GM21723 (cell line): Measurements from ENCODE around the gene OR10D3.
"Not testable (repeated sequence)": the region's sequence is repeated elsewhere in the genome, so short reads cannot be mapped to it uniquely, and the experiment has no call there.

Source experiments
- ATAC-seq: cut with Tn5 transposase; IDR thresholded peaks from one replicate; pipeline ENCODE4 v1.9.1; 2021; ENCODE audit warnings: mild to moderate bottlenecking, moderate library complexity; ENCODE audit not compliant: unreplicated experiment

OR10D3 gene, protein sequence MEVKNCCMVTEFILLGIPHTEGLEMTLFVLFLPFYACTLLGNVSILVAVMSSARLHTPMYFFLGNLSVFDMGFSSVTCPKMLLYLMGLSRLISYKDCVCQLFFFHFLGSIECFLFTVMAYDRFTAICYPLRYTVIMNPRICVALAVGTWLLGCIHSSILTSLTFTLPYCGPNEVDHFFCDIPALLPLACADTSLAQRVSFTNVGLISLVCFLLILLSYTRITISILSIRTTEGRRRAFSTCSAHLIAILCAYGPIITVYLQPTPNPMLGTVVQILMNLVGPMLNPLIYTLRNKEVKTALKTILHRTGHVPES

DNA sequence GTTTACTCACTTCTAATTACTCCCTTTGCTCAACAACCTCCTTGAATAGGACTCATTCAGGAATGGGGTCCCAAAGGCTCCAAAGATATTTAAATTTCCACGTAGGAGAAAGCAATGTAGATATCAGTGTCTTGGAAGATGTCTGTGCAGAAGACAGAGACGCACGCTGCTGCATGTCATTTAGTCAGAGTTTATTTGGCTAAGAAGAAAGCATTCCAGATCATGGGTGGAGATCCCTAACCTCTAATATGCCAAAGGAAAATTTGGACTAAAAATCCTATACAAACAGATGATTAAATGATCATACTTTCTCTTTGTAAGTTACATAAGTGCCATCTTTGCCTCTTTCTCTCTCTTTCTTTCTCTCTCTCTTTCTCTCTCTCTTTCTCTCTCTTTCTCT lies at the start of gene OR10D3:
TSS of gene OR10D3 (plus strand) at position 278 of the 400 bp plus-strand sequence. CDS start 1,925 bp downstream, outside the sequence.
- no peak for ATAC-seq

DNA sequence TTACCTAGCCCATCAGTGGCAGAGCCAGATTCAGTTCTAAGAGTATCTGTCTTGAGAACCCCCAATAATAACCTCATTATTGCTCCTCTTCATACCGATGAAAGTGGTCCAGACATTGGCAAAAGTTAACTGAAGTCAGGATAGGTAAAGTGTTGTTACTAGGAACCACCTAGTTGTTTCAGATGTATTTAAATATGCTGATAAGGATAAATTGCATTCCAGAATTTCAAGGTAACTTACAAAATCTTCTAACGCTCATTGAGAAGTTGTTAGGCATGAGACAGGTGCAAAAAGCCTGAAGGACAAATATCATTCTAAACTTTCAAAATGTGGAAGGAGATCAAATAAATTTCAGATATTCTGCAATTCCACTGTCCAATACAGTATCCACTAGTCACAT lies 40.1 kb upstream of the OR10D3 start:
- ATAC-seq: no peak

DNA sequence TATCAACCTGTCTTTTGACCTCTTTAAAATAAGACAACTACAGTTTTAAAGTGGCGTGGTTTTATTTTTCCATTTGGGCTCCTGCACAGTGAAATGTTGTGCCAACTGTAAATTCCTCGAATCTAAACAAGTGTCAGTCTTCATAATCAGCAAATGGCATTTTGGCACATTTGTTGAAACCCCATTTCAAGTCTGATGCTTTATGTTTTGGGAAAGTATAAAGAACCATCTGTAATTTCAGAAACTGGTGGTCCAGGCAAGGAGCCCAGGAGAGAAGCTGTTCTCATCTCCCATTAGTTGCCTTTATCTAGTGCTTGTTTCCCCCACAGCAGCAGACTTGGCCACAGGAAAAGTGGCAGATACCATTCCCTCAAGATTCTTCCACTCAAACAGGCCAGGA lies 35.2 kb upstream of the OR10D3 start:
- ATAC-seq: no peak

DNA sequence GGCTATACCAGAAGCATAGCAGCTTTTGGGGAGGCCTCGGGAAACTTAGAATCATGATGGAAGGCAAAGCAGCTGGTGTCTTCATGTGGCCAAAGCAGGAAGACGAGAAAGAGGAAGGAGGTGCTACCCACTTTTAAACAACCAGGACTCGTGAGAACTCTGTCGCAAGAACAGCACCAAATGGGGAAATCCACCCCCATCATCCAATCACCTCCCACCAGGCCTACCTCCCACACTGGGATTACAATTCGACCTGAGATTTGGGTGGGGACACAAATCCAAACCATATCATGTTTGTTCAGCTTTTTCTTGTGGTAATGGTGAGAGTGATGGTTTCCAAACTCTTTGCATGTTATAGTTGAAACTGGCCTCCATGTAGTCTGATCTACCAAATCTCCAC lies 32.5 kb upstream of the OR10D3 start:
- no peak for ATAC-seq

DNA sequence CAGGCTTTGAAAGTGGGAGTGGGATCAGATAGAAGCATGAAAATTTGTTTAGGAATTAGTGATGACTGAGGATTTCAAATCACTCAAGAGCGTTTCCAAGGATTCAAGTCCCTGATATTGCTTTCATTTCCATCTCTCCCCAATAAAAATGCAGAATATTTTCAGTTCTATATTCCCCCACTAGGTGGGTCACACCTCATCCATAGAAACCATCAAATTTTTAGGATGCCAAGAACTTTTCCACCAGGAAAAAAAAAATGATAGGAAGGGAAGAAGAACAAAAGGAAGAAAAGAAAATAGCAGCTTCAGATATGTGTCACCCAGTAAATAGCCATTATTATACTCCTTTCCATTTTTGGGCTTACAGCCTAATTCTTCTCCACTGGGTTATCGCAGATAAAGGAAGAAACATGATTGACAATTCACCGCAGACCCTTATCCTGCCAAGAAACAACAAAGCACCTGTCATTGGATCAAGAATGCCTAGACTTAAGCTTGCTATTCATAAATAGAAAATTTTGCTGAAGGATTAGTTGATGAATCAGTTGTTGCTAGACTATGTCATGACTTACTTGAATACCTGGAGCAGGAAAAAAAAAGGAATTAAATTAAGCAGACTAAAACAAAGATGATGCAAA lies 30.3 kb upstream of the OR10D3 start:
- no peak for ATAC-seq

DNA sequence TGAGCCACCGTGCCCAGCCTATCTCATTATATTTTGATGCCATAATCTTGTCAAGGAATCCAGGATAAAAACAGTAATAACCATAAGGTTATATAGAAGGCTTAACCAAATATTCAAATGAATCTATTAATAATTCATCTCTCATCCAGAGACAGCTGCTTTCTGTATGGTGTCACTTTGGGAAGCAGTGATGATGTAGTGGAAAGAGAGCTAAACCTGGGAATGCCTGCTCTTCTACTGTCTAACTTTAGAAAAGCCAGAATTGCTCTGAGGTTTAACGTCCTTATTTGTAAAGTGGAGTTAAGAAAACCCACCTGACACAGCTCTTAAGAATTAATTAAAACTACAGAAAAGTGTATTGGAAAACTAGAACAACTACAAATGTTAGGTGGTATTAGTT lies 29.3 kb upstream of the OR10D3 start:
- no peak for ATAC-seq

DNA sequence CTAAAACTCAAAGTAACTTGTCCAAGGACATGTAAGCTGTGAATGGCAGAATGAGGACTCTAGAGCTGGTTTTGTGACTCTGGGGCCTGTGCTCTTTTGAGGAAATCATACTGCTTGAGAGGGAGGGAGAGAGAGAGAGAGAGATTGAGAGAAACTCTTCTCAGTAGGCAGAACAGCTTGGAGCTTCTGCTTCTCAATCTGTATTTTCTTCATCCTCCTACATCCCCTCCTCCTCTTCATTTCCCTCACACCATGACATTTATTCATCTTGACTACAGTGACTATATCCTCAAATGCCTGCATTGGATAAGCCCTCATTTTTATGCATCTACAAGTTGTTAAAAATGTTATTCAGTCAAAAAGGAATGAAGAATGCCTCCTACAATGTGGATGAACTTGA lies 23.7 kb upstream of the OR10D3 start:
- no peak for ATAC-seq

DNA sequence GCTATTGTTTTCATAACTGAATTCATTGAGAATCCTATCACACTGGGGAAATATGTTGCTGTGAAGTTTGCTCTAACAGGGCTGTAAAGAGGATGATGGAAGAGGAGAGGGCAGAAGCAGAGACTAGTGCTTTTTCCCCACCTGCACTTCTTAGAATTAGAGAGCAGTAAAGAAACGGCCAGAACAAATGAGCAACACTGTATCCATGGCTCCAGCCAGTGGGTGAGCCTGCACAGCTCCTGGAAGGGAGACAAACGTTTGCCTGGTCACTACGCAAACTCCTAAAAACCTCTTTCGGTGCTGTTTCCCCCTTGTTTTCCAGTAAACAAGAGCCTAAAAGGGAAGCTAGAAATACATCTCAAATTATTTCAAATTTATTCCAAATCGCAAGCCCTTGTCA lies 22.2 kb upstream of the OR10D3 start:
- no peak for ATAC-seq

DNA sequence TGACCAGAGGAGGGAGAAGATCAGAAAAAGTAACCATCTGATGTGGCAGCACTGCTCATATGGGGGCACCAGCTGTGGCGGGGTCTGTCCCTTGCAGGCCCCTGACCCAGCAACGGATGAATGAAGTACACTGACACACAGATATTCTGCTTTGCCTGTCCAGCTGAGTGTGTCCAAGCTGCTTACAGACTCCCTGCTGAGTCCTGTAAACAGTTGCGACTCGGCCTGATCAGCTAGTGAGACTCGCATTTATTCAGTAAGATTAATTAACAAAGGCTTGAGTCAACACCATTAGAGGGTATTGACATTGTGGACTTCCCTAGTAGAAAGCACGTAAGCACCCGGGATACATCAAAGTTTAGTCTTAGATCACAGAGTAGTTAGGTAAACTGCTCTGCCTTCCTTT lies 15.3 kb upstream of the OR10D3 start:
- ATAC-seq: no peak

DNA sequence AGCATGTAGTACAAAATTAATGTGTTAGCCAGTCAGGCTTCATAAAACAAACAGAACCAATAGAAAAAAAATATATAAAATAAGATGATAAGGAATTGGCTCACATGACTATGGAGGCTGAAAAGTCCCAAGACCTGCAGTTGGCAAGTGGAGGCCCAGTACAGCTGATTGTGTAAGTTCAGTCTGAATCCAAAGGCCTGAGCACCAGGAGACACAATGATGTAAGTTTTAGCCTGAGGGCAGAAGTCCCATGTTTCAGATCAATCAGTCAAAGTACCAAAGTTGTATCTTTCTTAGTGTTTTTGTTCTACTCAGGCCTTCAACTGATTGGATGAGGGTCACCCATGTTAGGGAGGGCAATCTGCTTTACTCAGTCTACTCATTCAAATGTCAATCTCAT lies 14.3 kb upstream of the OR10D3 start:
- ATAC-seq: no peak

DNA sequence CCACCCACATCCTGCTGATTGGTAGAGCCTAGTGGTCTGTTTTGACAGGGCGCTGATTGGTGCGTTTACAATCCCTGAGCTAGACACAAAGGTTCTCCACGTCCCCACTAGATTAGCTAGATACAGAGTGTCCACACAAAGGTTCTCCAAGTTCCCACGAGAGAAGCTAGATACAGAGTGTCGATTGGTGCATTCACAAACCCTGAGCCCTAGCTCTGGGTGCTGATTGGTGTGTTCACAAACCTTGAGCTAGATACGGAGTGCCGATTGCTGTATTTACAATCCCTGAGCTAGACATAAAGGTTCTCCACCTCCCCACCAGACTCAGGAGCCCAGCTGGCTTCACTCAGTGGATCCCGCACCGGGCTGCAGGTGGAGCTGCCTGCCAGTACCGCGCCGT lies 12.8 kb upstream of the OR10D3 start:
- not testable (repeated sequence) for ATAC-seq

DNA sequence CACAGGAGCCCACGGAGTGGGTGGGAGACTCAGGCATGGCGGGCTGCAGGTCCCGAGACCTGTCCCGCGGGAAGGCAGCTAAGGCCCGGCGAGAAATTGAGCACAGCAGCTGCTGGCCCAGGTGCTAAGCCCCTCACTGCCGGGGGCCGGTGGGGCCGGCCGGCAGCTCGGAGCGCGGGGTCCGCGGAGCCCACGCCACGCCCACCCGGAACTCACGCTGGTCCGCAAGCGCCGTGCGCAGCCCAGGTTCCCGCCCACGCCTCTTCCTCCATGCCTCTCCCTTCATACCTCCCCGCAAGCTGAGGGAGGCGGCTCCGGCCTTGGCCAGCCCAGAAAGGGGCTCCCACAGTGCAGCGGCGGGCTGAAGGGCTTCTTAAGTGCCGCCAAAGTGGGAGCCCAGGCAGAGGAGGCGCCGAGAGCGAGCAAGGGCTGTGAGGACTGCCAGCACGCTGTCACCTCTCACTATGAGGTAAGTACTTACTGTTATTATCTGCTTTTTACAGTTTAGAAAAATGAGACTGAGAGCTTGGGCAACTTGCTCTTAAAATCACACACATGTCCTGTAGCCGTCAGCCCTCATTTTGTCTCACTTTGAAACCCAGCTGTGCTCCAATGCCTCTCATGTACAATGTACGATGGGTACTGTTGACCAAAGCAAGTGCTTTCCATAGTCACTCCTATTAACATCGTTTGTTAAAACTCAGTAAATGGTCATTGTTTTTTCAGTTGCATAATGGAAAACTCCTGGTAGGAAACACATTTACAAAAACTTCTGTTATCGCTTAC lies 12.2 kb upstream of the OR10D3 start:
- no peak for ATAC-seq

DNA sequence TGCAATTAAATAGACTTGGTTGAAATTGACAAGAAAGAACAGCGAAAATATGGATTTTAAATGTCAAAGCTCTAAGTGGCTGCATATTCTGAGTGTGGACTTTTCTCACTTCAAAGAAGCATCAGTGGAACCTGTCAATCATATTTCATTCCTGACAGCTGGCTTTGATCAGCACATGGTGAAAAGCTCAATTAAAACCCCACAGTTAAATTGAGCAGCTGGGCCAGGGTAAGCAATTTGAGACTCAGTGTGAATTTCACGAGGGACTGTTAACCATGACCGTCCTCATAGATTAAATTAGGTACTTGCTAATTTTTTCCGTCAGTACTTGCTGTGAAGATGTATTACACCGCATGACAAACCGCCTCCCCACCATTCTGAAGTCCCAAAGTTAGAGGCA lies 11.0 kb upstream of the OR10D3 start:
- ATAC-seq: no peak

DNA sequence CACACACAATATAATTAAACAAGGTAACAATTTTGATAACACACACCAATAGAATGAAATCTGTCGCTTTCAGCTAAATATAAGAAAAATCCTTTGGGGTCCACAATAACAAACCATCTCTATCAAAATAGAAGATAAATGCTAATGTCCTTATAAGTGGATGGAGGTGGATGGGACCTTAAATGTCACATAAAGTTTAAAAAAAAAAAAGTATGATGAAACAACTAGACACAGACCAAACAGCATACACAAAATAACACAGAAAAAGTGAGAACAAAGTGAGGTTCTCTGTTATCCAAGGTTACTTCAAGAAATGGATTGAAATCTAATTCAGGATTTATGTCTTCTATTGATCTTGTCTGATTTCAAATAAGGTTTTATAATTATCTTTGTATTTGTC lies 10.5 kb upstream of the OR10D3 start:
- ATAC-seq: no peak

DNA sequence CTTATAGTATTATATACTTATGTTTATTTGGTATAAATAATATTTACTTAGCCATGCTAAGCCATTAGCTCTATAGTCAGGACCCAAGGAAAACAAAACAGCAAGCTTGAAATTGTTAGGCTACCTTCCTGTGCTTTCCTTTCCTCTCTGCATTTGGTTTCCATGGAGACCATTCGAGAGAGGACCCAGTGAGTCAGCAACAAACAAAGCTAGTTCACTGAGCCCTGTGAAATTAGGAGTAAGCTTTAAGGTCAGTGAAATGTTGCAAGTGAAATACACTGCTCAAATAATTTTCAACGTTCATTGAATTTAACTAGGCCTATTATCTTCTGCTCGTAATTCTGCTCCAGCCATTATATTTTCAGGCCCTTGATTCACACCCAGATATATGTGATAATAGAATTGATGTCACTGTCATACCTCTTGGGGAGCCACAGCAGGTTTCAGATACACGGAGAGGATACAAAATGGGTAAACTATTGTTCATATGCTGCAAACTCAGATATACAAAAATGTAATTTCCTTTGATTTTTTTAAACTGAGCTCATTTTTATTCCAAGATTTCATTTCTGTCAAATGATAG lies 9.1 kb upstream of the OR10D3 start:
- no peak for ATAC-seq

DNA sequence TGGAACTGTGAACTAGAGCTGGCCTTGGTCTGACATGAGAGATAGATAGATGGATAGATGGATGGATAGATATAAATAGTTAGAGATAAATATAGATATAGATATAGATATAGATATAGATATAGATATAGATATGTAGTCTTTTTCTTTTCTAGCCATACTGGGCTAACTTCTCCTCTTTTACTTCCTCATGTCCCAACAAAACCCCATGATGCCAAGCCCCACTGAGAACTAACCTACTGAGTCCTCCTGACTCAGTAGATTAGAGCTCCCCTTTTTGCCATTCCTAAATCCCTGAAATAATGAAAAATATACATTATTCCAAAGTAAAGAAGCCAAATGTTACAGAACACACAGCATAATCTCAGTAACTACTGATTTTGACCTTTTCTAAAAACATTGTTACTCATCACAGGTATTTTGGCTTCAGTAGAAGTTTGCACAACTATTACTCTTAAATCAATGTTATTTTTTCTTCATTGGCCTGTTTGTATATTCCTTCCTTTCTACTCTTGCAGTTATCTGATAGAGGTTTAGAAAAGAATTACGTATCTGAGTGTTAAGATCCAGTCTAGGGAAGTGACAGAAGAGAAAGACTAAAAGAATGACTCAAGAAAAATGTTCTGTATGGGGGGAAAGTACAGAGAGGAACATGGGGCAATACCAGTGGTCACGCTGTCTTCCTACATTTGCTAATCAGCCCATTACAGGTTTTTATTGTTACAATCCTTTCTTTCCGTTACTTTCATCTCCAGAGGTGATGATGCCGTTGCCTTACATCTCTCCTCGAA lies 6.0 kb upstream of the OR10D3 start:
- ATAC-seq: no peak

DNA sequence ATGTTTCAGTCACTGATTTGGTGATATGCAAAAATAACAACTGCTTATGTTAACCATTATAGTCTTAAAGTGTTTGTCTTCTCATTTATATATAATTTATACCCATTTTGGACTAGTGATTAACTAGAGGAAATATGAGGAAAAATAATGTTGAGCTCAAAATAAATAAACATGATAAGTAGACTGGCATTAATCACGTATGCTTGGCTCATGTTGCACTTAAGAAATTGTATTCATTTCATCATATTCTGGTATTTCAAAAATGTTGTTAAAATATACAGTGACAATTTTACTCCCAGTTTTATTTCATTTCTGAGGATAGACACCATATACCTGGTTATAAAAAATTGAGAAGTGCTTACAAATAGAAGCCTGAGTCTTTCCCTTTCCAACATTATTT lies 3.8 kb upstream of the OR10D3 start:
- ATAC-seq: no peak

DNA sequence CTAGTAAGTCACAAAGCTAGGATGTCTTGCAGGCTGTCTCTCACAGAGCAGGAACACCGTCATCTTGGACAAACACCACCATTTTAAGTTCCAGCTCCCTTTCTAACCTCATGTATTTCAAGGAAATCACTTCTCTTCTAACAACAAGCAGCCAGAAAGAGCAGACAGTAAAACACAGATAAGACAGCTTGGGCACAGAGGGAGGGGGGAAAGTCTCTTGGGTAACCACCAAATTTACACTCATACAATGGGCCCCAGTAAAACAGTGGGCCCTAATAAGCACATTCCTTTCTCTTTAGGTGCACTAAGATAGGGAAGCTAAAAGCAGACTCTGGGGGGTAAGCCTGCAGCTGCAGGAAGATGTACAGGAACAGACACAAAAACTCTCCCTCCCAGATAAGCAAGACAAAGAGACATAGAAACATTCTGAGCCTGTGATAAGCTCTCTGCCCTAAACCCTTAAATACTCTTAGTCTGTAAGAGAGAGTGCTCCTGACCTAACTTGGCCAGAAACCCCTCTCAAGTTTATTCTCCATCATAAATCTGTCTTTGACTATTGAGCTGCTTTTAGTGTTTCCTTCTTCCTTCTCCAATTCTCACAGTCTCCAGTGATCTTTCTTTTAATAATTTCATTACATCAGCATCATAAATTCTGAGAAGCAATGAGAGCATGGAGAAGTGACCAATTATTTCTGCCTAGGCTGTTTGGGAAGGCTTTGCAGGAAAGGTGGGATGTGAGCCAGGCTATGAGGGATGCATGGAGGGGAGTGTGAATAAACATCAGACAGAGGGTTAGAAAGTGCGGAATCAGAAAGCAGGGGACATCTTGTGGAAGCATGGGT lies 7.4 kb downstream of the OR10D3 start:
- no peak for ATAC-seq

DNA sequence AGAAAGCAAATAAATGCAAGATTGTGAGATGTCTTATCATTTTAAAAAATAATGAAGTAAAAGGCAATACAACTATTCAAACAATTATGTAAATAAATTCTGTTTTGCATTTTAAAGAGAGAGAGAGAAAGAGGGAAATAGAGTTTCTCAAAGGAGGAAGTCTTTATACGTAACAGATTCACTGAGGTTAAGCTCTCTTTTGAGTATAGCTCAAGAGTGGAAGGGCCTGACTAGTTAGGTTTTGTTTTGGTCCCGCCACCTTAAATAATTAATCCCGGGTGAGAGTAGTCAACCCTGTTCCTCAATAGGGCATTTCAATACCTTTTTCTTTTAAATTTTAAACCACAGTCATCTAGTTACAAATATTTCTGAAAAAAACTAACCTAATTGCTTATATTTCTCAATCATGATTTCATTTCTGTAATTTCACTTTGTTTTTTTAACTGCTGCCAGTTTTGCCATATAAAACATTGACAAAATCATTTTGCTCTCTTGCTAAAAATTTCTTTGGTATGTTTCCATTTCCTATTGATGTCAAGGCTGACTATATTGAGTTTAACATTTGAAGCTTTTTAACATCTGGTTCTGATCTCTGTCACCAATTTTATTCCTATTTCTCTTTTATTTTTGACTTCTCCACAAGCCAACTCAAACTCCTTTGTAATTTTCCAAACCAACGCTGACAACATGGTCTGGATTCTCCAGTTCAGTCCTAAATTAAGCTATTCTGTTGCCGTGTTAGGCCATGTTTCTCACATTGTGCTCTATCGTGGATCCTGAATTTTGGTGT lies 10.3 kb downstream of the OR10D3 start:
- no peak for ATAC-seq
